ENCODE data around the gene METTL23.
"Not testable (repeated sequence)": the region's sequence is repeated elsewhere in the genome, so short reads cannot be mapped to it uniquely, and the experiment has no call there.

METTL23 gene

DNA sequence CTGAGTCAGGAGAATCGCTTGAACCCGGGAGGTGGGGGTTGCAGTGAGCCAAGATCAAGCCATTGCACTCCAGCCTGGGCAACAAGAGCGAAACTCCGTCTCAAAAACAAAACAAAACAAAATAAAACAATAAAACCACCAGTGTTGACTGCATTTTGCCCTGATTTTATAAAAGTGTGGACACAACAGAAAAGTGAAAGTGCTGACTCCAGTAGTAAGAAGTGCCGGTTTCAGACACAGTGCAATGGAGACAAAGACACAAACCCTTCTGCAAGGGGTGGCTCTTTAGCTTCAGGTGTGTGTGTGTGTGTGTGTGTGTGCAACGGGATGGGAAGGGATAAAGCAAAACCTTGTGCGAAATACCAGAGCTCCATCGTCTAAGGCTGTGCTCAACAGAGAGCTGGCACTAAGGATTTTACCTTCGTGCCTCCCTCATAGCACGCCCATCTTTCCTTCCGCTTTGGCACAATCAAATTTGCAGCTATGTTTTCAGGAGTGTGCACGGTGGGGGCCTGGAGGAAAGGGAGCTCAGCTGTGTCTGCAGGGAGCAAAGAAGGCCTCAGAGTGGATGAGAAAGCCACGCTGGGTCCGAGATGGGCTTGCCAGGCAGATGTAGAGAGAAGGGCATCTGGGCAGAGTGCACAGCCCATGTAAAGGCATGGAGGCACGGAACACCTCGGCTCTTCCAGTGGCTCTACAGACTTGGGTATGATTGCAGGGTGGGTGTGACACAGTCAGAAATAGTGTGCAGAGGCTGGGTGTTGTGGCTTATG lies 31.4 kb upstream of the METTL23 start:
- no peak for DNase-seq (ENCODE audit: low read depth, low spot score)

DNA sequence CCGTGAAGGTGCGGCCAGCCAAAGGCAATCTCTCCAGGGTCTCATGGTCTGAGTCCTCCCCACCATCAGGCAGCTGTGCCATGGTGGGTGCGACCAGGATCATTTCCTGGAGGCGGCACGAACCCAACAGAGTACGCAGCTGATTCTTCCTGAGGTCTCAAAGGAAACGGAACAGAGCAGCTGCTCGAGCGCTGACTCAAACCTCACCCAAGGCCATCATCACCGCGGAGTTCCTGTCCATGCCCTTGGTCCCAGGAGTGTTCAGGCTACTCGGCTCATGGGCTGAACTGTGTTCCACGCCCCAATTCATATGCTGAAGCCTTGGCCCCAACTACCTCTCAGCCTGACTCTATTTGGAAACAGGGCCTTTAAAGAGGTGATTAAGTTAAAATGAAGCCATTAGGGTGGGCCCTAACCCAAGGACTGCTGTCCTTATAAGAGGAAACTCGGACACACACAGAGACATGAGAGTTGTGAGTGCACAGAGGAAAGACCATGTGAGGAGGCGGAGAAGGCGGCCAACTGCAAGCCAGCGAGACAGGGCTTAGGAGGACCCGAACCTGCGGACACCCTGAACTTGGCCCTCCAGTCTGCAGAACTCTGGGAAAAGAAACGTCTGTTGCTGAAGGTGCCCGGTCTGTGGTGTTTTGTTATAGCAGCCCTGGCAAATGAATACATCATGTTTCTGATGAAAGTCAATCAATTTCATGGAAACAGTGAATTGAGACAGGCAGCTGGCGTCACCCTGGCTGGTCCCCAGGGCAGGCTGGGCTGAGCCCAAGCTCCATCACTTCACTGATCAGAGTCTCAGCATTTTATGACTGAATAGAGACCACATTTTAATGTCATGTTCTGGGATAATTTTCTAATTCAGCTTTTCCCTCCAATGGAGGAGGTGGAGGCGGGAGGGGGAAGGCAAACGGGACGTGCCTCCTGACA lies 29.6 kb upstream of the METTL23 start:
- no peak for DNase-seq (ENCODE audit: low read depth, low spot score)

DNA sequence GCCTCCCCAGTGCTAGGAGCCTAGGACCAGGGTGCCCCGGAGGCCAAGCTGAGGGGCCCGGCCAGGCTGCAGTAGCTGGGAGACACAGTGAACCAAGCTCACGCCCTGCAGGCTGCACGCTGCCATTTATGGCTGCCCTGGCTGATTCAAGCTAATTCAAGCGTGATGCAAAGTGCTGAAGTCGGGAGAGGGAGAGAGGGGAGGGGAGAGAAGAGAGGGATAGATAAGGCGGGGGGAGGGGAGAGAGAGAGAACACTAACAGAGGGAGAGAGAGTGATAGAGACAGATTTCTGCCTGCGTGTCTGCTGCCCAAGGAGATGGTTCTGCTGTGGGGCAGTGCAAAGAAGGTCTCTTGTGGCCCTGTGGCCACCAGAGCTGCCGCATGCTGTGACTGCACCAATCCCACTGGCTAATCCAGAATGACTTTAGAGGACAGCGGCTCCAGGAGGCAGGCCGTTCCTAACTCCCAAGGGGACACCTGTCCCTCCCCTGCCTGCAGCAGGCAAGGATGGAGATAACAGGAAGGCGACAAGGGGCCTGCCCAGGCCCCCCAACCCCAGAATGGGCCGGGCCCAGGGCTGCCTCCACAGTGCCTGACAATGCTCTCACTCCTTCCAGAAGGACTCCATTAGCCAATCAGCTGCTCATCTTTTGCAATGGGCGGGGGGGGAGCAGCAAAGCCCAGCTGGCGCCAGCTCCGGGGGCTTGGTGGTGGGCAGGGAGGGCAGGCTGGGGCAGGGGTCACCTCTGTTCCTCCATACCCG lies 28.8 kb upstream of the METTL23 start:
- DNase-seq (ENCODE audit: low read depth, low spot score): no peak

DNA sequence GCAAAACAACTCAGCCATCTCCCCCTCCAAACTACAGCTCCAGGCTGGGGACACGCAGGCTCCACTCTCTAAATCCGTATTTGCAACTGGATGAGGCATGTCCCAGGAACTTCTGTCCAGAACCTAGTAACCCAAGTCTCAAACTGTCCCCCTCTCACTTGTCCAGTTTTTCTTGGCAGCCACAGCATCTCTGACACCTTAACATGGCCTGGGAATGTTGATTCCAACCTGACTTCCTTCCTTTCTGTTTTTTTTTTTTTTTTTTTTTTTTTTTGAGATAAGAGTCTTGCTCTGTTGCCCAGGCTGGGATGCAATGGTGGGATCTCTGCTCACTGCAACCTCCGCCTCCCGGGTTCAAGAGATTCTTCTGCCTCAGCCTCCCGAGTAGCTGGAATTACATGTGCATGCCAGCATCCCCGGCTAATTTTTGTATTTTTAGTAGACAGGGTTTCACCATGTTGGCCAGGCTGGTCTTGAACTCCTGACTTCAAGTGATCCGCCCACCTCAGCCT lies 28.1 kb upstream of the METTL23 start:
- DNase-seq (ENCODE audit: low read depth, low spot score): not testable (repeated sequence)

DNA sequence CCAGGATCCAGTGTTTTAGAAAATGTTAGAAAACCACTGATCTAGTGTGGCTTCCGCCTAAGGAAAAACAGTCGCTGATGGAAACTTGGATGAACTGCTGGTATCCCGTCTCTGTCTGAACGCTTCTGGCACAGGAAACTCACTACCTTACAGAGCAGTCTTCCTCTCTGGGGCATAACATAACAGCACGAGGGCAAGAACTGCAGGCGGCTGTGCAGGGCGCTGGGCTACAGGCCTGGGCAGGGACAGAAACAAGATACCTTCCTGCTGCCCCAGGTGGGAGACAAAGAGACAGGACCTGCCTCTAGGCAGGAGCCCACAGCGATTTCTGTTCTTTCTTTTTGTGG lies 26.4 kb upstream of the METTL23 start:
- DNase-seq (ENCODE audit: low read depth, low spot score): no peak

DNA sequence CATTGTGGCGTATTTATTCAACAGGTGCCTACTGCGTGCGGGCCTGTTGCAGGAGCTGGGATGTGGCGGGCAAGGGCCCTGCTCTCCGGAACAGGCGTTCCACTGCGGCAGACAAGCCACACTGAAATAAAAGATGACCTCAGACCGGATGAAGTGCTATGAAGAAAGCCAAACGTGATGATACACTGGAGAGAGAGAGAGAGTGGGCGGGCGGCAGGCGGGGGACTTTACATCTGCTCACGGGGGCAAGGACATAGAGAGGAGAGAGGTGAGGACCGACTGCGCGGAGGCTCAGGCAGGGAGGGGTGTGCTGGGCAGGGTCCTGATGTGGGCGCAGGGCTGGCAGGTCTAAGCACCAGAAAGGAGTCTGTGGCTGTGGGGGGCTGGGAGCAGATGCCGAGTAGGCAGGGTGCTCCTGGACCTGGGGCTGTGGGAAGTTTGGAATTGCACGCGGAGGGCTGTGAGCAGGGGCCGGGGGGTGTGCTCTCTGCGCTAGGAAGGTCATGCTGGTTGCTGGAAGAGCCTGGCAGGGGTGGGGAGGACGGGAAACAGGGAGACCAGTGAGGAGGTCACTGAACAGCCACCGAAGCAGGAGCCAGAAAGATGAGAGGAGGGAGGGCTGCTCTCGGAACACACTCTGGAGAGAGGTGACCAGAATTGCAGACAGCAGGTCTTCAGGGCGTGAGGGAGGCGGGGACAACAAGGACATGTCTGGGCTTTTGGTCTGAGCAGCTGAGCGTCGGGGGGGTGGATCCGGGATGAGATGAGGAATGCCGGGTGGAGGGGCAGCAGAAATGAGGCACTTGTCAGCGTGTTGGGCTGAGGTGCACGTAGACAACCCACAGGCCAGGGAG lies 25.8 kb upstream of the METTL23 start:
- DNase-seq (ENCODE audit: low read depth, low spot score): no peak

DNA sequence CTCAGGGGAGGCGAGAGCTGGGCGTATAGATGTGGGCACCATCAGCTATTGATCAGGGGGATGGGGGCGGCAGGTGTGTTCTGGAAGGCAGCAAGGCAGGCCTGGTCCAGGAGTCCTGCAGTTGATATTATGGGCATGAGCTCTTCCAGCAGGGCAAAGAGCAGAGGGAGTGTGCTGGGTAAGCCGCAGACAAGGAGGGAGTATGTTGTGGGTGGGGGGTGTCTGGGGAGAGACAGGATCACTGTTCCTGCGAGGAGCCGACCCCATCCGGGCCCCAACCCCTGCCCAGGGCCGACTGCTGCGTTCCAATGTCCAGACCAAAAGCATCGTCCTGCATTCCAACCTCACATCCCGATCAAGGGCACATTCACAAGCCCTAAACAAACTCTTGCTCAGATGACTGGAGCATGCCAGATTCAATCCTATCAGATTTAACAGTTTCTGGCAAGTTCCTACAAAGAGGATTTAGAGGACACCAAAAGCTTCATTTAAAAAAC lies 25.1 kb upstream of the METTL23 start:
- DNase-seq (ENCODE audit: low read depth, low spot score): no peak

DNA sequence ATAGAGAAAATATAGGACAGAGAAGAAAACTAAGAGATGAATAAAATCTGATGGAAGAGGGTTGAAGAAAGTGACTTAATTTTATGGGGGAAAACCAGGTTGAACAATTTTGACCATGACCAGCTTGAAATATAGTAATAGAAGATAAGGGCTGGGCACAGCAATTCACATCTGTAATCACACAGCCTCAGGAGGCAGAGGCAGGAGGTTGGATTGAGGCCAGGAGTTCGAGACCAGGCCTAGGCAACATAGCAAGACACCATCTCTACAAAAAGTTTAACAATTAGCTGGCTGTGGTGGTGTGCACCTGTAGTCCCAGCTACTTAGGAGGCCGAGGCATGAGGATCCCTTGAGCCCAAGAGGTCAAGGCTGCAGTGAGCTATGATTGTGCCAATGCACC lies 24.6 kb upstream of the METTL23 start:
- DNase-seq (ENCODE audit: low read depth, low spot score): no peak

DNA sequence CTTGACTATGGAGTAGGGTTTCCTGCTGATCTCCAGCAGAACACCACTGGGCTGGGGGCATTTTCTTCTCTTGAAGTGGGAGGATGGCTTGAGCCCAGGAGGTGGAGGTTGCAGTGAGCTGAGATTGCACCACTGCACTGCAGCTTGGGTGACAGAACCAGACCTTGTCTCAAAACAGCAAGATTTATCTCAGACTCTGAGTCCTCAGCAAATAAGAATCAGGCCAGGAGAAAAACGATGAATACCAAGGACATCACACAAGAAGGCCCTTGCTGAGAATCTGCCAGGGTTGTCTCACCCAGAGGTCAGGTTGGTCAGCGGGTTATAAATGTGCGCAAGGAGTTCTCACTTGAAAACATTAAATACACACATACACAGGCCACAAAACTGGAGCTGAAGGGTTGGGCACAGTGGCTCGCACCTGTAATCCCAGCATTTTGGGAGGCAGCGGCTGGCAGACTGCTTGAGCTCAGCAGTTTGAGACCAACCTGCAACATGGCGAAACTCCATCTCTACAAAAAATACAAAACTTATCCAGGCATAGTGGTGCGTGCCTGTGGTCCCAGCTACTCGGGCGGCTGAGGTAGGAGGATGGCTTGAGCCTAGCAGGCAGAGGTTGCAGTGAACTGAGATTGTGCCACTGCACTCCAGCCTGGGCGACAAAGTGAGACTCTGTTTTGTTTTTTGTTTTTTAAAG lies 23.6 kb upstream of the METTL23 start:
- no peak for DNase-seq (ENCODE audit: low read depth, low spot score)

DNA sequence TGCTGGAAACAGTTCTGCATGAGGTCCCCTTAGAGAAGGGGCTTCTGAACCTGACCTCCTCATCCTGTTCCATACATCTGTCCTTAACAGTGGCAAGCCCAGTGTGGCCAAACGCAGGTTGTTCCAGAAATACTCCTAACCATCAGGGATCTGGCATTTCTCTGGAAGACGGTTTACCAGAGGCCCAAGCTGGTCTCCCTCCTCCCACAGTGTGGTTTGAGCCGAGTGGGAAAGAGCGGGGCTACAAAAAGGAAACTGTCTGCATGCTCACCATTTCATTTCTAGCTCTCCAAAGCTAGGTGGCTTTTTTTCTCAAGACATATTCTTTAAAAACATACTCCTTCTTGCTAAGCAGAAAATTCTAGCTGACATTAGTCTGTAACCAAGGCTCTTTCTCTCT lies 21.8 kb upstream of the METTL23 start:
- DNase-seq (ENCODE audit: low read depth, low spot score): no peak

DNA sequence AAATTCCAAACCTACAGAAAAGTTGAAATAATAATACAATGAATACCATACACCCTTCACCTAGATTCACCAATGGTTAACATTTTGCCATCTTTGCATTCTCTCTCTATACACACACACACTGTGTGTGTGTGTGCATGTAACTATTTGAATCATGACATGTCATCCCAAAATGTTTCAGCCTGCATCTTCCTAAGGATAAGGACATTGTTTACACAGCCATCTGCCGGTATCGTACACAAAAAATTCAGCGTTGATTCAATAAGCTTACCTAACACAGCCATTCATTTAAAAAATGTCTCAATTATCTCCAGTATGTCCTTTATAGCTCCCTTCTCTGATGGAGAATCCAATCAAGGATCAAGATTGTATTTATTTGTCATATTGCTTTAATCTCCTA lies 19.8 kb upstream of the METTL23 start:
- no peak for DNase-seq (ENCODE audit: low read depth, low spot score)

DNA sequence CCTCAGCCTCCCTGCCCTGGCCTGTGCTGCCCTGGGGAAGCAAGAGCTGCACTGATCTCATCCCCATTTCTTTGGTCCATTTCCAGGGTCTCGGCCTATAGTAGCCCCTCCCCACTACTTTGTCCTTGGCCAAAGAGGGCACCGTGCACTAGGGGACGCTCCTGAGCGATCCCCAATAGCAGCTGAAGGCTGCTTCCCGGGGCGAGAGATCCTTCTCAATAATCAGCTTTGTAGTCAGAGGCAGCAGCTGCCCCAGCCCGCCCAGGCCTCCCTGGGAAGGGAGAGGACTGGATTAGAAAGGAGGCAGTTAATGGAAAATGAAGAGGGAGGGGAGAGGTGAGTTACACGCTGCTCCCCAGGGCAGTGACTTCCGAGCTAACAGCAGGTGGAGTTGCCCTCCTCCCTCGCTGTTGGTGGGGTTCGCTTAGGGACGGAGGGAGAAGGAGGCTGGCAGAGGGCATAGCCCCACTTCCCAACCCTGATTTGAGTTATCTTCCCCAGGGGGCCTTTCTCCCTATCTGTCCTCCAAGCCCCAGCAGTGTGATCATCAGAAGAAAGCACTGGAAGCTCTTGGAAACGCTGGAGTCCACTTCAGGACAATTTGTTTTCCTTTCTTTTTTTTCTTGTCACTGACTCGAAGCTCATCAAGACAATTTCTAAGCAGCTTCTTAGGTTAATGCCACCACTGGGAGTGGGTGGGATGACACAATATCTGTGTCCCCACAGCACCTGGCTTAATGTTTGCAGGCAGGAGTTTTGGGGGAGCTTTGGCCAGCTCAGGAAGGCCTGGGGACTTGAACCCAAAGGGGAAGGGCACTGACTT lies 18.4 kb upstream of the METTL23 start:
- no peak for DNase-seq (ENCODE audit: low read depth, low spot score)

DNA sequence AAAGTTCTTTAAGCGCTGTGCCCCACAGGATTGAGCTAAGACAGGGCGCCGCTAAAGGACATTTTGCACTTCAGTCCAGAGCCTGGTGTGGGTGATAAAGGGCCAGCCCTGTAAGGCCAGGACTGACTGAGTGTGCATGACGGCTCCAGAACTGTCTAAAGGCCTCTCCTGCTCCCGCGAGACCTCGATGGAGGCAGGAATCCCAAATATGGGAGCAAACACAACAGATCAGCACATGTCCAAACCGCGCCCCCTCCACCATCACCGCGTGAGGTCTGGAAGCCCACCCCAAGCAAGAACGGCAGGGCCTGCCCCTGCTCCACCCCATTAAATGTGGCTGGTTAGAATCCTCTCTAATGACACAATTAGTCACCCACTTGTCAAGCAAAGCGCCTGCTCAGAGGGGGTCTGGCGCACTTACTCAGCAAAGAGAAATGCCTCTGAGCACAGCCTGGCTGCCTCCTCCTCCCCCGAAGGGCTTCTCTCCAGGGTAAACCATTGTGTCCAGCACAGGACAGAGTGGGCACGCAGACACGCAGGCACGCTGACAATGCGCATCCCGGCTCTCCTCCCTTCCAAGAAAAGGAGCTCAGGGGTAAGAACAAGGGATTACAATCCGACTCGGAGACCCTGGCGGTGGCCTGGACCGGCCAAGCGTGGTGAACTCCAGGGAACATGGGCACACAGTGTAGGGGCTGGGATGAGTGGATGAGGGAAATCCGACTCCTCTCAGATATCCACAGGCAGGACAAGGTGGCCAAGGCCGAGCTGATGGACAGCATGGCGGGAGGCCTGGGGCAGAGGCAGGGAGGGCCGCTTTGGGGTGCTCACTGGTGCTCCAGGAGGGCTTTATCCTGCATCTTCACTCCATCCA lies 17.3 kb upstream of the METTL23 start:
- no peak for DNase-seq (ENCODE audit: low read depth, low spot score)

DNA sequence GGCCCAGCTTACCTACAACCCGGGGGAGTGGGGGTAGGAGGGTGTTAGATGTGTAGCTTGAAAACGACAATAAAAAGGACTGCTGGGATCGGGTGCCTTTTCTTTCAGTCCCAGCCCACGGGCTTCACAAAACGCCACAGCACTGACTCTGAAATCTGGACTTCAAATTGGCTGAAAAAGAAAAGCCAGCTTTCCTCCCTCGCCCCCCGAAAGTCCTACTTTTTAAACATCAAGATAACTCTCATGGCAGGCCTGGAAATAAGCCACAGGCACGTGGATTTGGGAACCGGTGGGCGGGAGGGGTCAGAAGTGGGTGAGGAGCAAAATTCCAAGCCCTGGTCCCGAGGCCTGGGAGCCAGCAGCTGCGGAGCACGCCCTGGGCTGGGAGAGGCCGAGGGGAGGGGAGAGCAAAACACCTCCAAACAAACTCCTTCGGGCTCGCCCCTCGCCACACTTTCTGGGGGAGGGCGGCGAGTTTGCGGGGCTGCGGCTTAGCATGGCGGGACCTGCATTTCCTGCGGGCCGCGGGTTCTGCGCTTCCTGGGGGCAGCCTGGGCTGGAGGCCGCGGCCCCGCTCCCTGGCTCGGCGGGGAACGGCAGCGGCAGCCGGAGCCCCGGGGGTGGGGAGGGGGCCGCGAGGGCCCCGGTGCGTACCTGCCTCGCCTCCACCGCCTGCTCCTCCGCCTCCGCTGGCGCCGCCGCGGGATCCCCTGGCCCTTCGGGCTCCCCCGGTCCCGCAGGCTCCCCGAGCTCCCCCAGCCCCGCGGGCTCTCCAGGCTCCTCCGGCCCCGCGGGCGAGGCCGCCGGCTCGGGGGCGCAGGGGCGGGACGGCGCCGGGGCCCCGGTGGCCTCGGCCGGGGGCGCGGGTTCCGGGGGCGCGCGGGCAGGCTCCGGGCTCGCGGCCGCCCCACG lies 16.4 kb upstream of the METTL23 start:
- not testable (repeated sequence) for DNase-seq (ENCODE audit: low read depth, low spot score)

DNA sequence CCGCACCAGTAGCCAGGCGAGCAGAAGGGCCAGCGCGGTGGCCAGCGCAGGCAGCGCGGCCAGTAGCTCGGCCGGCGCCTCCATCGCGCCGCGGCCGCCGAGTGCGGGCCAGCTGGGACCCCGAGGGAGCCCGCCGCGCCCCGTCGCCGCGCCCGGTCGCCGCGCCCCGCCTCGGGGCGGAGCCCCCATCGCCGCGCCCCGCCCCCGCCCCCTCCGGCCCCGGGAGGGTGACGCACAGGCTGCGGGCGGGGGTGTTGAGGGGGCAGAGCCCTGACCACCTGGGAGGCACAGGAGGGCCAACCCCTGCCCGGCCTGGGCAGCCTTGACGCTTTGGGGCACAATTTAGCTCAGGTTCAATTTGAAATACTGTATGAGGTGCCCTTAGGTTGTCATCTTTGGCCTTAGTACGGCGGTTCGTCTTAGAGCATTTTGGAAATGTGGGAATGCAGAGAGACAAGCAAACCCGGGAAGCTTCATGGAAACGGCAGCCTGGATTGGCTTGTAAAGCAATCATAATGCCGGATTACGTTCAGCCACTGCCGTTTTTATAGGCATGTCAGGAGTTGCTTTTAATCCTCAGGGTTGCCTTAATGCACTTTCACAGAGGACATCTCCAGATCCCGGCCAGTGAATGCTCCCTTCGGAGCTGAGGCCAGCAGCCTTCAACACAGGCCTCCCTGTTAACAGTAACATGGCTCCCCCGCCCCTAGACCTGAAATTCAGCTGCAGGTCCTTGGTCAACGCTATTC lies 15.6 kb upstream of the METTL23 start, which contains the start of gene MXRA7:
TSS of gene MXRA7 (minus strand) at position 103 of the 749 bp plus-strand sequence. CDS start at position 84, 19 bp downstream.
- no peak for DNase-seq (ENCODE audit: low read depth, low spot score)

DNA sequence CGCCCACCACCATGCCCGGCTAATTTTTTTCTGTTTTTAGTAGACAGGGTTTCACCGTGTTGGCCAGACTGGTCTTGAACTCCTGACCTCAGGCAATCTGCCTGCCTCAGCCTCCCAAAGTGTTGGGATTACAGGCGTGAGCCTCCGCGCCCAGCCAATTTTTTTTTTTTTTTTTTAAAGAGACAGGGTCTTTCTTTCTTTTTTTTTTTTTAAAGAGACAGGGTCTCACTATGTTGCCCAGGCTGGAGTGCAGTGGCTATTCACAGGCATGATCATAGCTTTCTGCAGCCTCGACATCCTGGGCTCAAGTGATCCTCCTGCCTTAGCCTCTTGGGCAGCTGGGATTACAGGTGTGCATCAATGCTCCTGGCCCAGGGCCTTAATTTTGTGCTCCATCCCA lies 14.3 kb upstream of the METTL23 start:
- not testable (repeated sequence) for DNase-seq (ENCODE audit: low read depth, low spot score)
